ENCODE results near the gene NOVA1.

- TF ChIP-seq CTCF (IDR thresholded peaks at IDR 0.05) (no peak), POLR2A (IDR thresholded peaks at IDR 0.05) (no peak)
Observed at GRCh38 chr14:26636561-26636960, 38.7 kb upstream of the NOVA1 start.
